ENCODE results near the gene ZFR2.

Gene ZFR2

DNA sequence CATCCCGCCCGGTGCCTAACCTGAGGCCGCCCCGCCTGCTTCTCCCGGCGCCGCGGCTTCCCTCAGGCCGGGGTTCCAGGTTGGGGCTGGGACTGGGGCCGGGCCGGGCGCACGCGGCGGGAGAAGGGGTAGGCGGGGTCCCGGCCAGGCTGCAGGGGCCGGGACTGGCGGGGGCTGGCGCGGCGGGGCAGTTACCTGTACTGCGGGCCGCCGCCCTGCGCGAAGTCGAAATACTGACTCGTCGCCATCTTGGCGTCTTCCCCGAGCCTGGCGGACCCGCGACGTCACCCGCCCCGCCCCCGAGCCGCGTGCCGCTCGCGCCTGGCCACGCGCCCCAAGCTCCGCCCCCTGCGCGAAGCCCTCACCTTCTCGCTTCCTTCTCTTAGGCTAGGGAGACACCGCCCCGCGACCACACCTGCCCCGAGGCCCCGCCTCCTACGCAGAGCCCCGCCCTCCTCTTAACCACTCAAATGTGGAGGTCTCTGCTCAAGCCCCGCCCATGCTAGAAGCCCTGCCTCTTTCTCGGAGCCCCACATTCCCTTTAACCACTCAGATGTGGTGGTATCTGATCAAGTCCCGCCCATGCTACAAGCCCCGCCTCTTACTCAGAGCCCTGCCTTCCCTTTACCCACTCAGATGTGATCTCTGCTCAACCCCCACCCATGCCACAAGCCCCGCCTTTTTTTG lies at the start of gene ZFR2:
Gene ZFR2 (minus strand): TSS at position 269 of the 687 bp plus-strand sequence. CDS start 21 bp downstream, at position 248.
- Histone ChIP-seq H3K9me3 (ENCODE audit: control insufficient read depth, insufficient read depth, low read length) (no peaks in the 10 kb centered on the region), H3K4me1 (ENCODE audit: control insufficient read depth, insufficient read depth, low read length) (0 out of 2 replicates have a peak, but pooled peaks cover 6% of the 10 kb centered on the region), H3K9ac (ENCODE audit: low read depth, low read length) (no peak within 1 kb of the TSS; the same call in 1 of the 2 replicates), H3K36me3 (ENCODE audit: control insufficient read depth, insufficient read depth, low read length) (no peaks in the 10 kb centered on the region), H3K27ac (ENCODE audit: low read depth, low read length) (peak within 1 kb of the TSS; percentile 35), H3K4me3 (ENCODE audit: low read depth, low read length) (peak within 1 kb of the TSS; percentile 59), H3K27me3 (ENCODE audit: control insufficient read depth, insufficient read depth, low read length) (peaks cover 11% of the 10 kb centered on the region)

DNA sequence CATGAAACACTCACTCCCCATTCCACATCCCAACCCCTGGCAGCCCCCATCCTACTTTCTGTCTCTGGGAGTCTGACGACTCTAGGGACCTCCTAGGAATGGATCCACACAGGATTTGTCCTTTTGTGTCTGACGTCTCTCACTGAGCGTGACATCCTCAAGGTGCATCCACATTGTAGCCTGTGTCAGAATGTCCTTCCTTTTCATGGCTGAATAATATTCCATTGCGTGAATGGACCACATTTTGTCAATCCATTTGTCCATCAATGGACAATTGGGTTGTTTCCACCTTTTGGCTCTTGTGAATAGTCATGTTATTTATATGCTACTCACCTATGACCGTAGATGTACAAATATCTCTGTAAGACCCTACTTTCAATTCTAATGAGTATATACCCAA lies 47.2 kb upstream of the ZFR2 start:
- Histone ChIP-seq H3K9me3 (ENCODE audit: control insufficient read depth, insufficient read depth, low read length) (no peaks in the 10 kb centered on the region), H3K27me3 (ENCODE audit: control insufficient read depth, insufficient read depth, low read length) (no peaks in the 10 kb centered on the region), H3K36me3 (ENCODE audit: control insufficient read depth, insufficient read depth, low read length) (peaks cover 50% of the 10 kb centered on the region), H3K27ac (ENCODE audit: low read depth, low read length) (no peak overlapping the region), H3K9ac (ENCODE audit: low read depth, low read length) (no peak overlapping the region), H3K4me1 (ENCODE audit: control insufficient read depth, insufficient read depth, low read length) (no peaks in the 10 kb centered on the region), H3K4me3 (ENCODE audit: low read depth, low read length) (no peak overlapping the region)

DNA sequence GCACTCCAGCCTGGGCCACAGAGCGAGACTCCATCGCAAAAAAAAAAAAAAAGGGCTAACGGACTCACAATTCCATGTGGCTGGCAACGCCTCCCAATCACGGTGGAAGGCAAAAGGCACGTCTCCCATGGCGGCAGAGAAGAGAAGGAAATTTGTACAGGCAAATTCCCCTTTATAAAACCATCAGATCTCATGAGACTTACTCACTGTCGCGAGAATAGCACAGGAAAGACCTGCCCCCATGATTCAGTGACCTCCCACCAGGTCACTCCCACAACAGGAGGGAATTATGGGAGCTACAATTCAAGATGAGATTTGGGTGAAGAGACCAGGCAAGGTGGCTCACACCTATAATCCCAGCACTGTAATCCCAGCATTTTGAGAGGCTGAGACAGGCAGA lies 45.4 kb upstream of the ZFR2 start:
- Histone ChIP-seq H3K9me3 (ENCODE audit: control insufficient read depth, insufficient read depth, low read length) (peaks cover 12% of the 10 kb centered on the region), H3K27me3 (ENCODE audit: control insufficient read depth, insufficient read depth, low read length) (no peaks in the 10 kb centered on the region), H3K4me1 (ENCODE audit: control insufficient read depth, insufficient read depth, low read length) (no peaks in the 10 kb centered on the region), H3K36me3 (ENCODE audit: control insufficient read depth, insufficient read depth, low read length) (peaks cover 53% of the 10 kb centered on the region), H3K27ac (ENCODE audit: low read depth, low read length) (no peak overlapping the region), H3K9ac (ENCODE audit: low read depth, low read length) (no peak overlapping the region), H3K4me3 (ENCODE audit: low read depth, low read length) (no peak overlapping the region)

DNA sequence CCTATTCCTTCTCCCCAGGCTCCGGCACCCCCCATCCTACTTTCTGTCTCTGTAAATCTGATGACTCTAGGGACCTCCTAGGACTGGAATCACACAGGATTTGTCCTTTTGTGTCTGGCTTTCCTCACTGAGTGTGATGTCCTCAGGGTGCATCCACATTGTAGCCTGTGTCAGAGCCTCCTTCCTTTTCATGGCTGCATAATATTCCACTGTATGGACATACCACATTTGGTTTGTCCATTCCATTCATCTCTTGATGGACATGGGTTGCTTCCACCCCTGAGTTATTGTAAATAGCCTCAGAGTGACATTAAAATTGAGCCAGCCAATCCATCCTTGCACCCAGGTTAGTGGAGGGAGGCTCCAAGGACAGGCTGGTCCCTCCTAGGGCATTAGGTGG lies 41.3 kb upstream of the ZFR2 start:
- Histone ChIP-seq H3K4me3 (ENCODE audit: low read depth, low read length) (no peak overlapping the region), H3K27me3 (ENCODE audit: control insufficient read depth, insufficient read depth, low read length) (no peaks in the 10 kb centered on the region), H3K4me1 (ENCODE audit: control insufficient read depth, insufficient read depth, low read length) (no peaks in the 10 kb centered on the region), H3K9ac (ENCODE audit: low read depth, low read length) (no peak overlapping the region), H3K9me3 (ENCODE audit: control insufficient read depth, insufficient read depth, low read length) (peaks cover 13% of the 10 kb centered on the region), H3K36me3 (ENCODE audit: control insufficient read depth, insufficient read depth, low read length) (peaks cover 59% of the 10 kb centered on the region), H3K27ac (ENCODE audit: low read depth, low read length) (no peak overlapping the region)

DNA sequence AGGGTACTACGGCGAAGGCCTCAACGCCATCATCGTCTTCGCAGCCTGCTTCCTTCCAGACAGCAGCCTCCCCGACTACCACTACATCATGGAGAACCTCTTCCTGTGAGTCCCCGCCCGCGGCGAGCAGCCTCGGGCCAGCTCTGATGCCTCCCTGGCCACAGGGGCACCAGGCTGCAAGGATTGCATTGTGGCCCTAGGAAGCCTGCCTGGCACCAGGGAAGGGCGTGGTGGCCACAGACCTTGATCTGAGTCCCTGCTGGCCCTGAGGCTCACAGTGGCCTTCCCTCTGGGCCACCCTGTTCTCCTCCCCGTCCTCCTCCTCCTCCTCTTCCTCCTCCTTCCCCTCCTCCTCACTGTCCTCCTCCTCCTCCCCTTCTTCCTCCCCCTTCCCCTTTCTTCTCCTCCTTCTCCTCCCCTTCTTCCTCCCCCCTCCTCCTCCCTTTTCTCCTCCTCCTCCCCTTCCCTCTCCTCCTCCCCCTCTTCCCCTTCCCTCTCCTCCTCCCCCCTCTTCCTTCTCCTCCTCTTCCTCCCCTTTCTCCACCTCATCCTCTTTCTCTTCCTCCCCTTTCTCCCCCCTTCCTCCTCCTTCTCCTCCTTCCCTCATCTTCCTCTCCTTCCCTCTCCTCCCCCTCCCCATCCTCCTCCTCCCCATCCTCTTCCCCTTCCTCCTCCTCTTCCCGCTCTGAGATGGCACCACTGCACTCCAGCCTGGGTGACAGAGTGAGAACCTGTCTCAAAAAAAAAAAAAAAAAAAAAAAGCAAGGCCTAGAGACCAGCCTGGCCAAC lies 39.6 kb upstream of the ZFR2 start:
- no peak overlapping the region for H3K9ac ChIP-seq (ENCODE audit: low read depth, low read length)
- no peaks in the 10 kb centered on the region for H3K4me1 ChIP-seq (ENCODE audit: control insufficient read depth, insufficient read depth, low read length)
- no peak overlapping the region for H3K27ac ChIP-seq (ENCODE audit: low read depth, low read length)
- peaks cover 59% of the 10 kb centered on the region for H3K36me3 ChIP-seq (ENCODE audit: control insufficient read depth, insufficient read depth, low read length)
- H3K27me3 ChIP-seq (ENCODE audit: control insufficient read depth, insufficient read depth, low read length) = no peaks in the 10 kb centered on the region
- H3K9me3 ChIP-seq (ENCODE audit: control insufficient read depth, insufficient read depth, low read length) = peaks cover 13% of the 10 kb centered on the region
- no peak overlapping the region for H3K4me3 ChIP-seq (ENCODE audit: low read depth, low read length)

DNA sequence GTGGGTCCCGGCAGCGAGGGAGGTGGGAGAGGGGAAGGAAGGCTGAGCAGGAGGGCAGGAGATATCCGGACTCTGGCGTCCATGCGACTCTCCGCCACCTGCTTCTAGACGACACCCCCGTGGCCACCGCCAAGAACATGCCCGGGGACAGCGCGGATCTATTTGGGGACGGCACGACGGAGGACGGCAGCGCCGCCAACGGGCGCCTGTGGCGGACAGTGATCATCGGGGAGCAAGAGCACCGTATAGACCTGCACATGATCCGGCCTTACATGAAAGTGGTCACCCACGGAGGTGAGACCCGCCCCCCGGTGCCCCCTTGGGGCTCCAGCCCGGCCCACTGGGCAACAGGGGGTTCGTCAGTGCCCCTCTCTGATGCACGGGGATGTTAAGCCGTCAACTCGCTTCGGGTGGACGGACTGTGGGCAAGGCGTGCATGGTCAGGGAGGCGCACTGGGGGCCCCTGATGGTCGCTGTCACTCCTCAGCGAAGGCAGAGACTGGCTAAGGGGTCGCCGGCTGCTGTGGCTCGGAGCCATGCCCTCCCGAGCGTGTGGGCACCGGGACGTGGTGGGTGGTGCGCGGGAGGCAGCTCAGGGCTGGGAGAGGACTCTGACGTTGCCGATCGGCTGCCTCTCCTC lies 38.9 kb upstream of the ZFR2 start:
- Histone ChIP-seq H3K4me1 (ENCODE audit: control insufficient read depth, insufficient read depth, low read length) (no peaks in the 10 kb centered on the region), H3K27ac (ENCODE audit: low read depth, low read length) (no peak overlapping the region), H3K9ac (ENCODE audit: low read depth, low read length) (no peak overlapping the region), H3K36me3 (ENCODE audit: control insufficient read depth, insufficient read depth, low read length) (peaks cover 54% of the 10 kb centered on the region), H3K9me3 (ENCODE audit: control insufficient read depth, insufficient read depth, low read length) (peaks cover 13% of the 10 kb centered on the region), H3K4me3 (ENCODE audit: low read depth, low read length) (no peak overlapping the region), H3K27me3 (ENCODE audit: control insufficient read depth, insufficient read depth, low read length) (no peaks in the 10 kb centered on the region)

DNA sequence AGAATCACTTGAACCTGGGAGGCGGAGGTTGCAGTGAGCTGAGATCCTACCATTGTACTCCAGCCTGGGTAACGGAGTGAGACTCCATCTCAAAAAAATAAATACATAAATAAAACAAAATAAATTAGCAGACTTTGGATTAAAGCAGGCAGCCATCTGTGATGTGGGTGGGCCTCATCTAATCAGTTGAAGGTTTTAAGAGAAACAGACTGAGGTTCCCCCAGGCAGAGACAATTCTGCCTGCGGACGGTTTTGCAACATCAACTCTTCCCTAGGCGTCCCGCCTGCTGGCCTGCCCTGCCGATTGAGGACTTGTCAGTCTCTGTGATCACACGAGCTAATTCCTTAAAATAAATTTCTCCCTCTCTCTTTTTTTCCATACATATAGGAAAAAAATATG lies 35.4 kb upstream of the ZFR2 start:
- Histone ChIP-seq H3K27me3 (ENCODE audit: control insufficient read depth, insufficient read depth, low read length) (no peaks in the 10 kb centered on the region), H3K9ac (ENCODE audit: low read depth, low read length) (no peak overlapping the region), H3K27ac (ENCODE audit: low read depth, low read length) (no peak overlapping the region)

DNA sequence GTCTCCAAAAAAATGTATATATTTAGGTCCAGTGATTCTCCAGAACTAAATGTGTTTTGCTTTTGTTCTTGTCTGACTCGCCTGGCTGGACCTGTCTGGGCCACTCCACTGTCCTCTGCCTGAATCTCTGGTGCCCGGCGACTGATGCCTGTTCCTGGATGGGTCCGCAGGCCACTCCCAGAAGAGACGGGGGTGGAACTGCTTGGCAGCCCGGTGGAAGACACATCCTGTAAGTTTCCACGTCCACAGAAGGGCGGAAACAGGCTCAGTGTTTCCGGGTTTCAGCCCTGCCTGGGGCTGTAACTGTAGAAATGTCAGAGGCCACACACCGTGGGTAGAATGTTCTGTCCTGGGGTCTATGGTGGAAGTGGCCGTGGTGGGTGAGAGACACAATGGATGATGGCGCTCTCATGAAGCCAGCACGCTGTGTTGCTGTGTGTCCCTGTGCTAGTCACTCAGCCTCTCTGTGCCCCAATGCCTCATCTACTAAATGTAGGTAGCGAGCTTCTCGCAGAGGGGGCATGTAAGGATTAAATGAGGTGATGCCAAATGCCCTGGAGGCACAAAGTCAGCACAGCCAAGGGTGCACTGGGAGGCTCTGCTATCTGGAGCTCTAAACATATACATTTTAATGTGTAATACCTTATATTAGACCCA lies 33.6 kb upstream of the ZFR2 start:
- H3K27ac ChIP-seq (ENCODE audit: low read depth, low read length) = no peak overlapping the region
- H3K4me3 ChIP-seq (ENCODE audit: low read depth, low read length) = no peak overlapping the region
- H3K9me3 ChIP-seq (ENCODE audit: control insufficient read depth, insufficient read depth, low read length) = peaks cover 7% of the 10 kb centered on the region
- H3K36me3 ChIP-seq (ENCODE audit: control insufficient read depth, insufficient read depth, low read length) = peaks cover 33% of the 10 kb centered on the region
- H3K9ac ChIP-seq (ENCODE audit: low read depth, low read length) = no peak overlapping the region
- H3K27me3 ChIP-seq (ENCODE audit: control insufficient read depth, insufficient read depth, low read length) = no peaks in the 10 kb centered on the region
- no peaks in the 10 kb centered on the region for H3K4me1 ChIP-seq (ENCODE audit: control insufficient read depth, insufficient read depth, low read length)

More for the DNA sequence above, 35.4 kb upstream of the ZFR2 start:
- H3K9me3 ChIP-seq (ENCODE audit: control insufficient read depth, insufficient read depth, low read length) = peaks cover under 1% of the 10 kb centered on the region; the same call in 1 of the 2 replicates
- peaks cover 36% of the 10 kb centered on the region for H3K36me3 ChIP-seq (ENCODE audit: control insufficient read depth, insufficient read depth, low read length)
- no peaks in the 10 kb centered on the region for H3K4me1 ChIP-seq (ENCODE audit: control insufficient read depth, insufficient read depth, low read length)
- no peak overlapping the region for H3K4me3 ChIP-seq (ENCODE audit: low read depth, low read length)

DNA sequence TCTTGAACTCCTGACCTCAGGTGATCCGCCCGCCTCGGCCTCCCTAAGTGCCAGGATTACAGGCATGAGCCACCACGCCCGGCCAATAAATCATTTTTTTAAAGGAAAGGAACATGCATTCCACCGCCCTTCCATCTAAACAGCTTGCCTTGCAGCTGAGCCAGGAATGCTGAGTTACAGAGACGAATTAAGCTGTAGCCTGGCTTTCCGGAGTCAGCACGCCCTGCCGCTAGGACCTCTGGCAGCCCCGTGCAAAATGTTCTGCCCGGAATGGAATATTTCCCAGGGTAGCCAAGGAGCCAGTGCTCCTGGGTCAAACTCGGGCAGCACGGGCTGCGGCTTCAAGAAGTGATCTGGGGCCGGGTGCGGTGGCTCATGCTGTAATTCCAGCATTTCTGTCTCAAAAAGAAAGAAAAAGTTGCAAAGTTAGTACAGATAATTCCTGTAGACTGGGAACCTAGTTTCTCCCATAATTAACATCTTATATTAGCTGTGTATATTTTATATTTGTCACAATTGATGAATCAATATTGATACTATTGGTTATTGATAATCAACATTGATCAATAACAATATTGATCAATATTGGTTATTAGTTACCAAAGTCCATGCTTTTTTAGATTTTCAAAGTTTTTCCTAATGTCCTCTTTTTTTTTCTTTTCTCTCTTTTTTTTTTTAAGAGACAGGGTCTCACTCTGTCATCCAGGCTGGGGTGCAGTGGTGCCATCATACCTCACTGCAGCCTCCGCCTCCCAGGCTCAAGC lies 30.9 kb upstream of the ZFR2 start:
- no peak overlapping the region for H3K27ac ChIP-seq (ENCODE audit: low read depth, low read length)
- no peak overlapping the region for H3K4me3 ChIP-seq (ENCODE audit: low read depth, low read length)
- peaks cover 7% of the 10 kb centered on the region for H3K9me3 ChIP-seq (ENCODE audit: control insufficient read depth, insufficient read depth, low read length)
- peaks cover 26% of the 10 kb centered on the region for H3K36me3 ChIP-seq (ENCODE audit: control insufficient read depth, insufficient read depth, low read length)
- H3K9ac ChIP-seq (ENCODE audit: low read depth, low read length) = no peak overlapping the region
- H3K27me3 ChIP-seq (ENCODE audit: control insufficient read depth, insufficient read depth, low read length) = no peaks in the 10 kb centered on the region
- H3K4me1 ChIP-seq (ENCODE audit: control insufficient read depth, insufficient read depth, low read length) = no peaks in the 10 kb centered on the region

DNA sequence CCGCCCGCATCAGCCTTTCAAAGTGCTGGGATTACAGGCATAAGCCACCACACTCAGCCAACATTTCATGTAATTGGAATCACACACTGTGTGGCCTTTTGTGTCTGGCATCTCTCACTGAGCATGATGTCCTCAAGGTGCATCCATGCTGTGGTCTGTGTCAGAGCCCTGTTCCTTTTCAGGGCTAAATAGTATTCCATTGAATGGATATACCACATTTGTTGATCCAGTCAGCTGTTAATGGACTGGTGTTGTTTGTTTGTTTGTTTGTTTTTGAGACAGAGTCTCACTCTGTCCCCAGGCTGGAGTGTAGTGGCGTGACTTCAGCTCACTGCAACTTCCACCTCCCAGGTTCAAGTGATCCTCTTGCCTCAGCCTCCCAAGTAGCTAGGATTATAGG lies 29.6 kb upstream of the ZFR2 start:
- Histone ChIP-seq H3K27me3 (ENCODE audit: control insufficient read depth, insufficient read depth, low read length) (no peaks in the 10 kb centered on the region), H3K9ac (ENCODE audit: low read depth, low read length) (no peak overlapping the region), H3K4me3 (ENCODE audit: low read depth, low read length) (no peak overlapping the region), H3K9me3 (ENCODE audit: control insufficient read depth, insufficient read depth, low read length) (peaks cover 7% of the 10 kb centered on the region), H3K4me1 (ENCODE audit: control insufficient read depth, insufficient read depth, low read length) (no peaks in the 10 kb centered on the region), H3K27ac (ENCODE audit: low read depth, low read length) (no peak overlapping the region), H3K36me3 (ENCODE audit: control insufficient read depth, insufficient read depth, low read length) (peaks cover 22% of the 10 kb centered on the region)
